OCI-LY3 (cell line): ENCODE data around the gene MAP3K19.

Experiments
- H2AFZ ChIP-seq: fragments of 200-600, 300-600 bp; shearing (Covaris generic); 2 replicates; pipeline ENCODE4 v1.6.0; 2014; ENCODE audit warnings: antibody characterized with exemption, low read depth, low read length
- H3K27ac ChIP-seq: fragments of 200-600, 300-600 bp; sonication (generic); 2 replicates; pipeline ENCODE4 v1.5.1; 2014; ENCODE audit warnings: mild to moderate bottlenecking, low read length, moderate library complexity, mixed read lengths
- H3K27me3 ChIP-seq: fragments of 200-600, 300-600 bp; sonication (generic); 2 replicates; pipeline ENCODE4 v1.6.1; 2014; ENCODE audit warnings: low read depth, low read length, mixed read lengths
- H3K36me3 ChIP-seq: fragments of 200-600, 300-600 bp; sonication (generic); replicated peaks from 2 replicates; pipeline ENCODE3; 2014; ENCODE audit warnings: low read depth, low read length, mixed read lengths
- H3K4me1 ChIP-seq: fragments of 300-600, 200-600 bp; sonication (generic); 2 replicates; pipeline ENCODE4 v1.6.1; 2014; ENCODE audit warnings: low read length, mixed read lengths
- H3K4me2 ChIP-seq: fragments of 200-600, 300-600 bp; sonication (generic); 2 replicates; pipeline ENCODE4 v1.6.1; 2014; ENCODE audit warnings: low read length, mixed read lengths
- H3K4me3 ChIP-seq: fragments of 300-600, 200-600 bp; sonication (generic); 2 replicates; pipeline ENCODE4 v1.5.1; 2014; ENCODE audit warnings: antibody characterized with exemption, mild to moderate bottlenecking, low read length, moderate library complexity
- H3K79me2 ChIP-seq: fragments of 300-600, 200-600 bp; shearing (Covaris generic); 2 replicates; pipeline ENCODE4 v1.6.1; 2014; ENCODE audit warnings: mild to moderate bottlenecking, low read length, mixed read lengths
- H3K9ac ChIP-seq: fragments of 300-600, 200-600 bp; shearing (Covaris generic); 2 replicates; pipeline ENCODE4 v1.6.0; 2014; ENCODE audit warnings: mild to moderate bottlenecking, low read length, moderate library complexity
- H3K9me3 ChIP-seq: fragments of 200-600, 300-600 bp; shearing (Covaris generic); 2 replicates; pipeline ENCODE4 v1.6.1; 2014; ENCODE audit warnings: low read length, mixed read lengths; ENCODE audit not compliant: insufficient read depth
- H4K20me1 ChIP-seq: fragments of 200-600, 300-600 bp; sonication (generic); 2 replicates; pipeline ENCODE4 v1.6.1; 2016; ENCODE audit warnings: low read length, mixed read lengths; ENCODE audit not compliant: insufficient read depth
- EZH2phosphoT487 ChIP-seq: fragments of 200-600 bp; shearing (Covaris generic); IDR thresholded peaks from 2 replicates; pipeline ENCODE4 v1.6.1; 2018; ENCODE audit warnings: antibody characterized with exemption, mixed run types, low read depth
- TF ChIP-seq, protein P1 (sequence below): fragments of 200-600, 300-600 bp; sonication (generic); IDR thresholded peaks from 2 replicates; pipeline ENCODE4 v1.5.1; 2014; ENCODE audit warnings: antibody characterized with exemption, low read length, low read depth

The MAP3K19 gene

DNA sequence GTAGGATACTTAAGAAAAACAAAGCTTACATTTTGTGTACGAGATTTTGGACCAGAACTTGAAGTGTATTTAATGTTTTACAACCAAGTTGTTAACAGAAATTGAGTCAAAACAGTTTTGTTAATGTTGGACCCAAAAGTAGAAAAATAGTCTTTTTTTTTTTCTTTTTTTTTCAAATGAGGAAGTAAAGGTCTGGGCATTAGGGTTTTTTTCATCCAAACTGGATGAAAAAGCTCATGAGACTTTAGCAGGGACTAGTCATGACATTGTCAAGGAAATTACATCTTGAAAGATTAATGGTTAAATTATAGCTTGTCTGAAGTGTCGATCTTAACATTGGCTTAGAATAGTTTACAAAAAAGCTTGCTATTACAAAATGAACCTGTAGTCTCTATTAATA, 96.4 kb downstream of the MAP3K19 start:
- Histone ChIP-seq H4K20me1 (peaks cover 29% of the 10 kb centered on the region), H3K9me3 (no peaks in the 10 kb centered on the region), H3K79me2 (peaks cover 24% of the 10 kb centered on the region), H3K36me3 (peaks cover 76% of the 10 kb centered on the region), H3K4me3 (no peak overlapping the region), H2AFZ (no peak overlapping the region), H3K4me1 (peaks cover 22% of the 10 kb centered on the region), H3K9ac (no peak overlapping the region), H3K4me2 (no peak overlapping the region), H3K27ac (no peak overlapping the region), H3K27me3 (no peaks in the 10 kb centered on the region)
- TF ChIP-seq, protein P1, sequence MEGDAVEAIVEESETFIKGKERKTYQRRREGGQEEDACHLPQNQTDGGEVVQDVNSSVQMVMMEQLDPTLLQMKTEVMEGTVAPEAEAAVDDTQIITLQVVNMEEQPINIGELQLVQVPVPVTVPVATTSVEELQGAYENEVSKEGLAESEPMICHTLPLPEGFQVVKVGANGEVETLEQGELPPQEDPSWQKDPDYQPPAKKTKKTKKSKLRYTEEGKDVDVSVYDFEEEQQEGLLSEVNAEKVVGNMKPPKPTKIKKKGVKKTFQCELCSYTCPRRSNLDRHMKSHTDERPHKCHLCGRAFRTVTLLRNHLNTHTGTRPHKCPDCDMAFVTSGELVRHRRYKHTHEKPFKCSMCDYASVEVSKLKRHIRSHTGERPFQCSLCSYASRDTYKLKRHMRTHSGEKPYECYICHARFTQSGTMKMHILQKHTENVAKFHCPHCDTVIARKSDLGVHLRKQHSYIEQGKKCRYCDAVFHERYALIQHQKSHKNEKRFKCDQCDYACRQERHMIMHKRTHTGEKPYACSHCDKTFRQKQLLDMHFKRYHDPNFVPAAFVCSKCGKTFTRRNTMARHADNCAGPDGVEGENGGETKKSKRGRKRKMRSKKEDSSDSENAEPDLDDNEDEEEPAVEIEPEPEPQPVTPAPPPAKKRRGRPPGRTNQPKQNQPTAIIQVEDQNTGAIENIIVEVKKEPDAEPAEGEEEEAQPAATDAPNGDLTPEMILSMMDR = no peak
- TF ChIP-seq EZH2phosphoT487 = no peak

DNA sequence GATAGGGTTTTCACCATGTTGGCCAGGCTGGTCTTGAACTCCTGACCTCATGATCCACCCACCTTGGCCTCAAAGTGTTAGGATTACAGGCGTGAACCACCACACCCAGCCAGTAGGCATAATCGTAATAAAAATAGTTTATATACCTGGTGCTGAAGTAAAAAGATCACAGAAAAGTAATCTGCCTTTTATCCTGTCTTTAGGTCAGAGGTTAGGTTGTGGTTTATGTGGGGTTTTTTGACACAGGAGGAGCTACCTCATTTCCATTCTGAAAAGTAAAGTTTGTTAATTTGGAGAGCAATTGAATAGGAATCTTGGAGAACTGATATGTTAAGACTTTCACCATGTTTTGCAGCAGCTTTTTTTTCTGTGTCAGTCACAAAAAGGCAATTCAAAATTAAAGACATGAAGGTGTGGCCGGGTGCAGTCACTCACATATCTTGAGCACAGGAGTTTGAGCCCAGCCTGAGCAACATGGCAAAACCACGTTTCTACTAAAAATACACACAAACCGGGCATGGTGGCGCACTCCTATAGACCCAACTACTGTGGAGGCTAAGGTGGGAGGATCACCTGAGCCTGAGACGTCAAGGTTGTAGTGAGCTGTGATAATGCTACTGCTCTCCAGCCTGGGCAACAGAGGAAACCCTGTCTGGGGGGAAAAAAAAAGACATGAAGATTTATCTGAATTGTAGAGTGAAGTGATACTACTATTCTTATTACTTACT, 97.1 kb downstream of the MAP3K19 start:
- Histone ChIP-seq H3K9ac (no peak overlapping the region), H2AFZ (no peak overlapping the region), H3K36me3 (peaks cover 78% of the 10 kb centered on the region), H3K27ac (0 out of 2 replicates have a peak overlapping the region, but pooled peaks have one; percentile 8), H3K4me2 (peak overlapping the region; percentile 1), H3K9me3 (no peaks in the 10 kb centered on the region), H4K20me1 (peaks cover 33% of the 10 kb centered on the region), H3K27me3 (no peaks in the 10 kb centered on the region), H3K4me3 (no peak overlapping the region), H3K4me1 (peaks cover 22% of the 10 kb centered on the region), H3K79me2 (peaks cover 31% of the 10 kb centered on the region)
- no peak for TF ChIP-seq EZH2phosphoT487
- TF ChIP-seq, protein P1 = no peak

DNA sequence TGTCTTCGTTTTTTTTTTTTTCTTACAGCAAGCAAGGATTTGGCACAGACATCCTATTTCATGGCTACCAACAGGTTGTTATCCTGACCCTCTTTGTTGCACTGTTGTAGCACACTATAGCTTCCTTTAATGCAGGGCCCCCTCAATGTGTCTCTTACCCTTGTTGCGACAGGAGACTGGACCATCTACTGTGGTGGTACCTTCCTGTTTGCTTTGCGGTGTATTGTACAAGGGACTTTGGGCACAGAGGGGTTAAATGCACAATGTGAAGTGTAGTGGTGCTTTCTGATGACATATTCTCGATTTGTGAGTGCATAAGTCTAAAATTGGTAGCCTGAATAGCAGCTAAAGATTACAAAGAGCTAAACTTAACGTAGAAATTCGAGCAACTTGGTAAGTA, 101.2 kb downstream of the MAP3K19 start:
- H3K36me3 ChIP-seq = peaks cover 65% of the 10 kb centered on the region
- TF ChIP-seq EZH2phosphoT487 = no peak
- TF ChIP-seq, protein P1 = no peak

DNA sequence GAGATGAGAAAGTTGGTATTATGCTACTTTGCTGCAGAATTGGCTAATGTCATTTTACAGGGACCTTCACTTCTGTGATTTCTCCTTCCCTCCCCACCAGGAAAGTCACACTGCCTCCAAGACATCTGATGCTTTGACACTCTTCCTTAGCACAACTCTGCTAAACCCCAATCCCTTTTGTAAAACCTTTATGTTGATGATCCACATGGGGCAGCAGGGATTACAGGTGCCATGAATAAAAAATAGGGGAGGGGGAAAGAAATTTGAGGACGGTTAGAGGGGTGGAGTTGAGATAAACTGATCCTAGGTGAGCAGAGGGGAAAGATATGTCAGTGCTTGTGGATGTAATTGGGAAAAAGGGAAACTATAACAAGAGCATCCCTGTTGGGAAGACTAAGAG, 102.3 kb downstream of the MAP3K19 start:
- Histone ChIP-seq H2AFZ (no peak overlapping the region), H3K4me3 (no peak overlapping the region), H3K36me3 (peaks cover 56% of the 10 kb centered on the region), H3K9me3 (no peaks in the 10 kb centered on the region), H4K20me1 (peaks cover 34% of the 10 kb centered on the region), H3K27me3 (no peaks in the 10 kb centered on the region), H3K79me2 (peaks cover 43% of the 10 kb centered on the region), H3K9ac (no peak overlapping the region), H3K4me2 (no peak overlapping the region), H3K27ac (no peak overlapping the region), H3K4me1 (peaks cover 31% of the 10 kb centered on the region)
- TF ChIP-seq, protein P1 = no peak
- TF ChIP-seq EZH2phosphoT487 = no peak

More for the DNA sequence above, 101.2 kb downstream of the MAP3K19 start:
- Histone ChIP-seq H3K9ac (no peak overlapping the region), H3K27me3 (no peaks in the 10 kb centered on the region), H3K4me2 (no peak overlapping the region), H4K20me1 (peaks cover 41% of the 10 kb centered on the region), H3K4me1 (peaks cover 36% of the 10 kb centered on the region), H3K79me2 (peaks cover 49% of the 10 kb centered on the region), H2AFZ (no peak overlapping the region), H3K4me3 (no peak overlapping the region), H3K27ac (no peak overlapping the region), H3K9me3 (no peaks in the 10 kb centered on the region)
